Measurements from ENCODE around the gene TEX12.

Gene TEX12

GRCh38 chr11:112221274-112221835 lies 54.2 kb downstream of the TEX12 start:
- no peak for DNase-seq (ENCODE audit: insufficient read length, low spot score)
- no peak for FAIRE-seq
- TF ChIP-seq POLR2A (IDR thresholded peaks at IDR 0.05; ENCODE audit: low read depth, low read length) (no peak), TAF1 (IDR thresholded peaks at IDR 0.05; ENCODE audit: low read depth, low read length) (no peak), POLR2AphosphoS5 (IDR thresholded peaks at IDR 0.05; ENCODE audit: low read depth, low read length) (no peak), PAX5 (IDR thresholded peaks at IDR 0.05; ENCODE audit: insufficient read depth, low read length, severe bottlenecking) (no peak), SPI1 (IDR thresholded peaks at IDR 0.05; ENCODE audit: low read depth, low read length) (no peak), POU2F2 (IDR thresholded peaks at IDR 0.05; ENCODE audit: low read depth, low read length) (no peak)

All from GM12891 (cell line).